Upper lobe of left lung (tissue), 4 donors: ENCODE data around the gene RTTN.

Experiments used
- EP300 ChIP-seq, 4 donors: sonication (generic); formaldehyde crosslinking; IDR thresholded peaks; one replicate each; pipeline ENCODE4 v1.5.1; 2017; ENCODE audit warnings: antibody characterized with exemption in 4 of 4, control low read depth in 2 of 4
- TF ChIP-seq, protein P1 (sequence below), 6 experiments: fragments of 450-650 bp in 4 of 6; fragments of 200-600 bp in 2 of 6; sonication (generic) in 2 of 6; IDR thresholded peaks; one replicate each; pipeline ENCODE4 v1.5.1; 2016 to 2019; ENCODE audit warnings: antibody characterized with exemption in 6 of 6

DNA sequence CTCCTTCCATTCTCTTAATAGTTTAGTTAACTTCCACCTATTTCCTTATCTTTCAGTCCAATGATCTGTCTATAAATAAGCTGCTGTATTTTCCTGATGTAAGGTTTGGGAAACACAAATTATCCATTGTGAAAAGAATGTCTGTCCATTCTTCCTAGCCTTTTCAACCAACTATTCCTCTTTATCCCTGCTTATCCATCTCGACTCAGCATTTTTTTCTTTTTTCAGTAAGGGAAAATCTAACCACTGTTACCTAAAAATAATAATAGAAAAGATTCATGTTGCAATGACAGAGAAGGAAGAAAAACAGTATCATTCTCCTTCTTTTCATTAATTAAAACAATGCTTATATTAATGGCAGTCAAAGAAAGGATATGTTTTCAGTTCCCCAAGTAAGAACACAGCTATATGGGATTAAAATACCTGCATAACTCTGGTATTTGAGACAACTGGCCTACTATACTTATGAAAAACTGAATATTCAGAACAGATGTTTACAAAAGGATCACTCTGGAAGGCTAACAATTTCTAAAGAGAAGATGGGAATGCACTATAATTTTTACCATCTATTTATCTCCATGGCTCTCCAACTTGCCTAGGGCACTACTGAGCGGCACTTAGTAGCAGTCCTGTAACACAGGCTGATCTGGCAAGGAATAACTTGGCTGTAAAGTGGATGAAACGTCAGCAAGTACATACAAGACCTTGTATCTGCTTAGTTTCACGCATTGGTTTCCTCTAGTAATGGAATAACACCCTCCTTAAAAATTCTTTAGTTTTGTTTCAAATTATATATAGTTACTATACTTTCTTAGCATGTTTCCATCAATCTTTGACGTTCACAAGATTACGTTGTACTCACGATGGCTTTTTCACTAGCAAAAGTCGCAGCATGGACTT, 57.2 kb downstream of the RTTN start:
- TF ChIP-seq, protein P1, sequence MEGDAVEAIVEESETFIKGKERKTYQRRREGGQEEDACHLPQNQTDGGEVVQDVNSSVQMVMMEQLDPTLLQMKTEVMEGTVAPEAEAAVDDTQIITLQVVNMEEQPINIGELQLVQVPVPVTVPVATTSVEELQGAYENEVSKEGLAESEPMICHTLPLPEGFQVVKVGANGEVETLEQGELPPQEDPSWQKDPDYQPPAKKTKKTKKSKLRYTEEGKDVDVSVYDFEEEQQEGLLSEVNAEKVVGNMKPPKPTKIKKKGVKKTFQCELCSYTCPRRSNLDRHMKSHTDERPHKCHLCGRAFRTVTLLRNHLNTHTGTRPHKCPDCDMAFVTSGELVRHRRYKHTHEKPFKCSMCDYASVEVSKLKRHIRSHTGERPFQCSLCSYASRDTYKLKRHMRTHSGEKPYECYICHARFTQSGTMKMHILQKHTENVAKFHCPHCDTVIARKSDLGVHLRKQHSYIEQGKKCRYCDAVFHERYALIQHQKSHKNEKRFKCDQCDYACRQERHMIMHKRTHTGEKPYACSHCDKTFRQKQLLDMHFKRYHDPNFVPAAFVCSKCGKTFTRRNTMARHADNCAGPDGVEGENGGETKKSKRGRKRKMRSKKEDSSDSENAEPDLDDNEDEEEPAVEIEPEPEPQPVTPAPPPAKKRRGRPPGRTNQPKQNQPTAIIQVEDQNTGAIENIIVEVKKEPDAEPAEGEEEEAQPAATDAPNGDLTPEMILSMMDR (IDR thresholded peaks at IDR 0.05): no peak
- TF ChIP-seq EP300 (IDR thresholded peaks at IDR 0.05): no peak
